Mesenchymal stem cell (in vitro differentiated cells and primary cell): Measurements from ENCODE around the gene UBE4A.

Experiments used
- DNase-seq: peaks from one replicate; pipeline ENCODE4 v3.0.0-alpha.2; 2013
- H2AFZ ChIP-seq: one replicate; pipeline ENCODE4 v1.6.1; 2013; ENCODE audit warnings: low read depth, mild to moderate bottlenecking, control low read depth, inconsistent platforms, low read length, moderate library complexity
- H2AK5ac ChIP-seq: 2 replicates; pipeline ENCODE4 v1.6.1; 2013; ENCODE audit warnings: low read length, moderate library complexity, mild to moderate bottlenecking, inconsistent platforms; ENCODE audit not compliant: severe bottlenecking
- H2BK120ac ChIP-seq: one replicate; pipeline ENCODE4 v1.6.1; 2013; ENCODE audit warnings: low read depth, mild to moderate bottlenecking, inconsistent platforms, low read length, moderate library complexity
- H2BK12ac ChIP-seq, 2 experiments: one replicate each; pipeline ENCODE4 v1.6.1; 2013; ENCODE audit warnings: inconsistent platforms in 2 of 2, low read length in 2 of 2, mild to moderate bottlenecking in 2 of 2, moderate library complexity in 2 of 2, control low read depth in 1 of 2
- H2BK15ac ChIP-seq: one replicate; pipeline ENCODE4 v1.6.1; 2013; ENCODE audit warnings: mild to moderate bottlenecking, low read depth, inconsistent platforms; ENCODE audit not compliant: poor library complexity, severe bottlenecking
- H2BK5ac ChIP-seq: 2 replicates; pipeline ENCODE4 v1.6.1; 2013; ENCODE audit warnings: low read depth, mild to moderate bottlenecking, low read length, control low read depth, inconsistent platforms; ENCODE audit not compliant: poor library complexity, severe bottlenecking
- H3K14ac ChIP-seq, 2 experiments: one replicate each; pipeline ENCODE4 v1.6.1; 2013; ENCODE audit warnings: inconsistent platforms in 2 of 2, low read length in 2 of 2, control low read depth in 1 of 2, mild to moderate bottlenecking in 1 of 2, moderate library complexity in 1 of 2
- H3K18ac ChIP-seq, 2 experiments: one replicate each; pipeline ENCODE4 v1.6.1; 2013; ENCODE audit warnings: inconsistent platforms in 2 of 2, low read length in 2 of 2, control low read depth in 1 of 2, low read depth in 1 of 2, mild to moderate bottlenecking in 1 of 2
- H3K23ac ChIP-seq, 2 experiments: one replicate each; pipeline ENCODE4 v1.6.1; 2013; ENCODE audit warnings: inconsistent platforms in 2 of 2, low read length in 2 of 2, mild to moderate bottlenecking in 2 of 2, moderate library complexity in 2 of 2, control low read depth in 1 of 2
- H3K27ac ChIP-seq: 2 replicates; pipeline ENCODE4 v1.5.1; 2013; ENCODE audit warnings: mild to moderate bottlenecking, moderate library complexity, low read length, control low read depth, inconsistent platforms; ENCODE audit not compliant: poor library complexity, severe bottlenecking
- H3K27me3 ChIP-seq, 2 experiments: 2 replicates each; pipeline versions ENCODE4 v1.6.1 to v1.7.0; 2013; ENCODE audit warnings: low read length in 2 of 2, mild to moderate bottlenecking in 2 of 2, moderate library complexity in 2 of 2, control low read depth in 1 of 2, inconsistent platforms in 1 of 2; ENCODE audit not compliant: control insufficient read depth in 1 of 2, insufficient read depth in 1 of 2
- H3K36me3 ChIP-seq, 2 experiments: 2 replicates each; pipeline versions ENCODE4 v1.6.1 to v1.7.0; 2013; ENCODE audit warnings: low read length in 2 of 2, control low read depth in 1 of 2, inconsistent platforms in 1 of 2, low read depth in 1 of 2, mild to moderate bottlenecking in 1 of 2; ENCODE audit not compliant: insufficient read depth in 2 of 2, control insufficient read depth in 1 of 2
- H3K4ac ChIP-seq, 2 experiments: one replicate each; pipeline ENCODE4 v1.6.1; 2013; ENCODE audit warnings: inconsistent platforms in 2 of 2, low read length in 2 of 2, mild to moderate bottlenecking in 2 of 2, moderate library complexity in 2 of 2, control low read depth in 1 of 2, low read depth in 1 of 2
- H3K4me1 ChIP-seq: 2 replicates; pipeline ENCODE4 v1.6.1; 2013; ENCODE audit warnings: low read depth, low read length, control low read depth; ENCODE audit not compliant: control insufficient read depth, insufficient read depth
- H3K4me2 ChIP-seq: 2 replicates; pipeline ENCODE4 v1.6.1; 2013; ENCODE audit warnings: low read length, mild to moderate bottlenecking, inconsistent platforms; ENCODE audit not compliant: poor library complexity, severe bottlenecking
- H3K4me3 ChIP-seq, 2 experiments: 2 replicates each; pipeline versions ENCODE4 v1.5.1 to v1.7.0; 2013; ENCODE audit warnings: low read length in 2 of 2, mild to moderate bottlenecking in 2 of 2, control low read depth in 1 of 2, low read depth in 1 of 2; ENCODE audit not compliant: insufficient read depth in 1 of 2
- H3K79me1 ChIP-seq: replicated peaks from 2 replicates; pipeline ENCODE4 v1.6.1; 2013; ENCODE audit warnings: mild to moderate bottlenecking, control low read depth, low read length, inconsistent platforms; ENCODE audit not compliant: poor library complexity, severe bottlenecking
- H3K9ac ChIP-seq: 2 replicates; pipeline ENCODE4 v1.7.0; 2013; ENCODE audit warnings: mild to moderate bottlenecking, low read length, moderate library complexity
- H3K9me3 ChIP-seq: 2 replicates; pipeline ENCODE4 v1.7.0; 2013; ENCODE audit warnings: mild to moderate bottlenecking, low read length; ENCODE audit not compliant: control insufficient read depth
- H4K8ac ChIP-seq: one replicate; pipeline ENCODE4 v1.6.1; 2013; ENCODE audit warnings: inconsistent platforms, mild to moderate bottlenecking, low read length, moderate library complexity
- H4K91ac ChIP-seq: one replicate; pipeline ENCODE4 v1.6.1; 2013; ENCODE audit warnings: mild to moderate bottlenecking, low read length, inconsistent platforms
- WGBS: methylation state at CpG from one replicate; pipeline ENCODE4 v1.1.7; 2013; ENCODE audit warnings: mixed read lengths; 5-methylcytosine and 5-hydroxymethylcytosine counted together

Gene UBE4A

GRCh38 chr11:118318581-118319336 lies 40.6 kb upstream of the UBE4A start:
- Histone ChIP-seq H3K36me3 (no peaks in the 10 kb centered on the region), H3K14ac (no peak overlapping the region), H3K4me2 (no peak overlapping the region), H2BK5ac (no peak overlapping the region), H2AK5ac (no peak overlapping the region), H2BK120ac (no peak overlapping the region), H3K18ac (no peak overlapping the region), H4K91ac (no peak overlapping the region), H3K79me1 (no peaks in the 10 kb centered on the region), H3K27ac (no peak overlapping the region), H3K9ac (no peak overlapping the region), H3K23ac (no peak overlapping the region), H4K8ac (no peak overlapping the region), H3K4me1 (peaks cover 4% of the 10 kb centered on the region), H3K4me3 (no peak overlapping the region), H3K4ac (no peak overlapping the region), H3K27me3 (peaks cover 25 to 38% of the 10 kb centered on the region in 2 experiments), H2BK12ac (peak overlapping the region in 1 of 2 experiments; percentile 15), H2AFZ (no peak overlapping the region), H2BK15ac (no peak overlapping the region), H3K9me3 (no peaks in the 10 kb centered on the region)
- WGBS, result 92% methylated on average over 11 of the region's 11 CpGs
- no peak for DNase-seq

DNA sequence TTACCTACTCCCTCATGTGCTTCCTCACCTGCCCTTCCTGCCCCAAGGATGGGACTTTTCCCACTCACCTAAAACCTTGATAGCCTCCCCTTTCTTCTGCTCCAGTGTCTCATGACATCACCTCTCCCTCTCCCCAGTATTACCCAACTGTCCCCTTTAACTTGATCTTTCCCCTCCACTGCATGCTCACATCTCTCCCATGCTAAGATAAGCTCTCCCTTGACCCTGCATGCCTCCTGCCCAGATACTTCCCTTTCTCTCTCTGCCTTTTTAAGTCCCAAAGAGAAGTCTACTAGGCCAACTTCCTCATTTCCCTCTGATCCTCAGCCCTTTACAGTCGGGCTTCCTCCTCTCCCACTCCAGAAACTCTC lies 40.1 kb upstream of the UBE4A start:
- H2BK12ac ChIP-seq, result no peak overlapping the region
- no peak overlapping the region for H3K4me2 ChIP-seq
- H3K27me3 ChIP-seq, result peaks cover 20 to 33% of the 10 kb centered on the region in 2 experiments
- H3K4me3 ChIP-seq, result no peak overlapping the region
- no peak overlapping the region for H3K9ac ChIP-seq
- no peaks in the 10 kb centered on the region for H3K36me3 ChIP-seq
- no peak overlapping the region for H2AK5ac ChIP-seq
- no peak for DNase-seq
- H3K9me3 ChIP-seq, result no peaks in the 10 kb centered on the region
- no peak overlapping the region for H4K91ac ChIP-seq
- H3K14ac ChIP-seq, result no peak overlapping the region
- no peak overlapping the region for H3K18ac ChIP-seq
- no peak overlapping the region for H2BK5ac ChIP-seq
- H3K23ac ChIP-seq, result no peak overlapping the region
- no peak overlapping the region for H3K27ac ChIP-seq
- no peak overlapping the region for H3K4ac ChIP-seq
- H2AFZ ChIP-seq, result no peak overlapping the region
- H2BK120ac ChIP-seq, result no peak overlapping the region
- H3K4me1 ChIP-seq, result peaks cover 4% of the 10 kb centered on the region
- H2BK15ac ChIP-seq, result no peak overlapping the region
- 67% methylated on average over 1 of the region's 1 CpG for WGBS
- no peak overlapping the region for H4K8ac ChIP-seq
- no peaks in the 10 kb centered on the region for H3K79me1 ChIP-seq

- Histone ChIP-seq H3K18ac (no peak overlapping the region), H2AK5ac (no peak overlapping the region), H2AFZ (no peak overlapping the region), H3K4ac (no peak overlapping the region), H2BK12ac (no peak overlapping the region), H4K8ac (no peak overlapping the region), H3K27me3 (peaks cover 11 to 23% of the 10 kb centered on the region in 2 experiments), H2BK15ac (no peak overlapping the region), H2BK5ac (no peak overlapping the region), H3K4me2 (no peak overlapping the region), H3K23ac (no peak overlapping the region), H3K79me1 (no peaks in the 10 kb centered on the region), H4K91ac (no peak overlapping the region), H3K9me3 (no peaks in the 10 kb centered on the region), H3K9ac (no peak overlapping the region), H3K14ac (no peak overlapping the region), H2BK120ac (no peak overlapping the region), H3K4me3 (no peak overlapping the region), H3K4me1 (peaks cover 4% of the 10 kb centered on the region), H3K36me3 (no peaks in the 10 kb centered on the region), H3K27ac (no peak overlapping the region)
- no peak for DNase-seq
- WGBS, result 91% methylated on average over 3 of the region's 3 CpGs
Observed at GRCh38 chr11:118320515-118320914, 38.9 kb upstream of the UBE4A start.

DNA sequence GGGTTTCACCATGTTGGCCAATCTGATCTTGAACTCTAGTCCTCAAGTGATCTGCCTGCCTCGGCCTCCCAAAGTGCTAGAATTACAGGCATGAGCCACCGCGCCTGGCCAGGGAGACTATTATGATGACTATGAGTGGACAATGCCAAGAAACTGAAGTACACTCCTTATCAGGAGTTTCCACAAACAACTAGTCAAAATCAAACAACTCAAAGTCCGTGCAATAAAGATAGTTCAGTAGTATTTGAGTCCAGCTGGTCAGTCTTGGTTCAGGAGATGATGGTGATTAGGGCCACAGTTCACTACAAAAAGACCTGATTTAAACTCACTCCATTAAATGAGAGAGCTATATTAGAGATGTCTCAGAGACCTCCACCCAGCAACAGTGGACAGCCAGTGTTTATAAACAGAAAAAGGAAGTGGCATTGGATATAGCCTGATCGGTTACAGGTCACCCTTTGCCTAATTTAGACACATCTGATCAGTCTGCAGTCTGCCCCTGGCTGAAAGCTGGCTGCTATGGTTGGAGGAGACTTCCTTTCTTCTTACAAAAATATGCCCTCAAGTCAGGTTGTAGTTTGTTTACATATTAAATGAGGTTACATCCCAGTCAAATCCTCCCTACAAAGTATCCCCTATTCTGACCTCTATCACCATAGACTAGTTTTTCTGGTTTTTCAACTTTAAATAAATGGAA lies 37.9 kb upstream of the UBE4A start:
- H2BK120ac ChIP-seq, result no peak overlapping the region
- H3K9me3 ChIP-seq, result no peaks in the 10 kb centered on the region
- no peak overlapping the region for H3K14ac ChIP-seq
- H2AK5ac ChIP-seq, result no peak overlapping the region
- no peak overlapping the region for H3K27ac ChIP-seq
- peaks cover 8 to 15% of the 10 kb centered on the region in 2 experiments for H3K27me3 ChIP-seq
- H3K9ac ChIP-seq, result no peak overlapping the region
- no peak overlapping the region for H3K4me2 ChIP-seq
- H3K23ac ChIP-seq, result no peak overlapping the region
- peak; percentile 1 for DNase-seq
- H2BK5ac ChIP-seq, result no peak overlapping the region
- H2AFZ ChIP-seq, result no peak overlapping the region
- no peak overlapping the region for H2BK12ac ChIP-seq
- H3K4ac ChIP-seq, result no peak overlapping the region
- H3K18ac ChIP-seq, result no peak overlapping the region
- H3K4me3 ChIP-seq, result no peak overlapping the region
- H3K4me1 ChIP-seq, result peaks cover 4% of the 10 kb centered on the region
- no peak overlapping the region for H4K8ac ChIP-seq
- no peaks in the 10 kb centered on the region for H3K79me1 ChIP-seq
- H2BK15ac ChIP-seq, result no peak overlapping the region
- H3K36me3 ChIP-seq, result no peaks in the 10 kb centered on the region
- 86% methylated on average over 3 of the region's 5 CpGs for WGBS
- H4K91ac ChIP-seq, result no peak overlapping the region
